Urothelium cell line (cell line): ENCODE results near the gene PCBP3.

Source experiments
- DNase-seq: peaks from one replicate; pipeline ENCODE4 v3.0.0; 2011; ENCODE audit warnings: low spot score, mixed read lengths
- FAIRE-seq: peaks from 2 replicates; lab custom pipeline; 2011; peaks lifted over from hg19 to GRCh38; lab: Jason Lieb, UNC

PCBP3 gene

GRCh38 chr21:45916011-45916840 lies 272.7 kb downstream of the PCBP3 start:
- FAIRE-seq (no peak), DNase-seq (no peak)

GRCh38 chr21:45917241-45917640 lies 273.7 kb downstream of the PCBP3 start:
- DNase-seq = peak; percentile 20
- no peak for FAIRE-seq

- FAIRE-seq (no peak), DNase-seq (no peak)
Measured at GRCh38 chr21:45918011-45918410, 274.5 kb downstream of the PCBP3 start.

- DNase-seq (no peak), FAIRE-seq (no peak)
Measured at GRCh38 chr21:45918835-45919447, 275.4 kb downstream of the PCBP3 start.

- no peak for FAIRE-seq
- DNase-seq = no peak
Measured at GRCh38 chr21:45919593-45919992, 276.1 kb downstream of the PCBP3 start.

GRCh38 chr21:45920824-45921600 lies 277.5 kb downstream of the PCBP3 start:
- FAIRE-seq (no peak), DNase-seq (no peak)

GRCh38 chr21:45921917-45922316 lies 278.4 kb downstream of the PCBP3 start:
- DNase-seq = no peak
- FAIRE-seq = no peak

GRCh38 chr21:45922648-45923047 lies 279.1 kb downstream of the PCBP3 start:
- FAIRE-seq (no peak), DNase-seq (no peak)

- FAIRE-seq = no peak
Measured at GRCh38 chr21:45923146-45923545, 279.6 kb downstream of the PCBP3 start.

GRCh38 chr21:45926281-45926680 lies 282.8 kb downstream of the PCBP3 start:
- FAIRE-seq = no peak
- DNase-seq = no peak

More at GRCh38 chr21:45923146-45923545, 279.6 kb downstream of the PCBP3 start:
- DNase-seq = peak; percentile 72

- FAIRE-seq = no peak
- no peak for DNase-seq
Measured at GRCh38 chr21:45927032-45927431, 283.5 kb downstream of the PCBP3 start.

- no peak for DNase-seq
- no peak for FAIRE-seq
Measured at GRCh38 chr21:45927851-45928850, 284.6 kb downstream of the PCBP3 start.

GRCh38 chr21:45929449-45929848 lies 285.9 kb downstream of the PCBP3 start:
- no peak for DNase-seq
- no peak for FAIRE-seq

- no peak for FAIRE-seq
- no peak for DNase-seq
Measured at GRCh38 chr21:45930231-45930760, 286.8 kb downstream of the PCBP3 start.

GRCh38 chr21:45930792-45931191 lies 287.3 kb downstream of the PCBP3 start:
- no peak for FAIRE-seq
- no peak for DNase-seq

GRCh38 chr21:45931397-45931969 lies 288.0 kb downstream of the PCBP3 start:
- FAIRE-seq (no peak), DNase-seq (no peak)

GRCh38 chr21:45932922-45933502 lies 289.5 kb downstream of the PCBP3 start:
- DNase-seq = no peak
- no peak for FAIRE-seq

GRCh38 chr21:45934085-45934484 lies 290.6 kb downstream of the PCBP3 start:
- no peak for DNase-seq
- no peak for FAIRE-seq

GRCh38 chr21:45934554-45934953 lies 291.0 kb downstream of the PCBP3 start:
- no peak for FAIRE-seq

More at GRCh38 chr21:45934554-45934953, 291.0 kb downstream of the PCBP3 start:
- no peak for DNase-seq
